ENCODE data around the gene KIF11. TPM values are rescaled to one million over a fixed set of nuclear protein-coding genes. Genes with fewer than 3 reads are reported as not detected.

The KIF11 gene
- total RNA-seq, 1 donor from 2014 or later = 0.38 TPM

GRCh38 chr10:92699518-92700381, 106.8 kb downstream of the KIF11 start:
- peak; percentile 24 for ATAC-seq
- peak; percentile 63 for DNase-seq (ENCODE audit: low spot score)

GRCh38 chr10:92702301-92702916, 109.5 kb downstream of the KIF11 start:
- ATAC-seq (no peak), DNase-seq (ENCODE audit: low spot score) (no peak)

Other genes with a start within 250 kb of the KIF11 start
- gene IDE, start 19.0 kb upstream of the KIF11 start, total RNA-seq = 26.9 TPM
- gene HHEX, start 96.8 kb downstream of the KIF11 start, total RNA-seq = 47.4 TPM

All from left lobe of liver (tissue), 2 donors.